Panc1 (cell line): ENCODE measurements around the gene TMEM50A.

Experiments used
- CTCF ChIP-seq: fragments of 450-650 bp; IDR thresholded peaks from 2 replicates; pipeline ENCODE4 v1.5.1; 2017; ENCODE audit warnings: mild to moderate bottlenecking
- POLR2AphosphoS5 ChIP-seq: IDR thresholded peaks from 2 replicates; pipeline ENCODE4 v1.6.1; 2012; ENCODE audit warnings: mild to moderate bottlenecking, low read depth, low read length, moderate library complexity
- SIN3A ChIP-seq: IDR thresholded peaks from 2 replicates; pipeline ENCODE4 v1.6.1; 2012; ENCODE audit warnings: low read depth, mild to moderate bottlenecking, low read length, moderate library complexity, borderline replicate concordance; ENCODE audit not compliant: insufficient read depth
- TF ChIP-seq, protein P1 (sequence below), 2 experiments: IDR thresholded peaks; 2 replicates each; pipeline ENCODE4 v1.6.1; 2011 to 2012; ENCODE audit warnings: low read depth in 2 of 2, control low read depth in 1 of 2, low read length in 1 of 2, mild to moderate bottlenecking in 1 of 2, moderate library complexity in 1 of 2; ENCODE audit not compliant: insufficient read depth in 1 of 2

- no peak for TF ChIP-seq POLR2AphosphoS5
- no peak for TF ChIP-seq CTCF
- no peak for TF ChIP-seq SIN3A
- TF ChIP-seq, protein P1, sequence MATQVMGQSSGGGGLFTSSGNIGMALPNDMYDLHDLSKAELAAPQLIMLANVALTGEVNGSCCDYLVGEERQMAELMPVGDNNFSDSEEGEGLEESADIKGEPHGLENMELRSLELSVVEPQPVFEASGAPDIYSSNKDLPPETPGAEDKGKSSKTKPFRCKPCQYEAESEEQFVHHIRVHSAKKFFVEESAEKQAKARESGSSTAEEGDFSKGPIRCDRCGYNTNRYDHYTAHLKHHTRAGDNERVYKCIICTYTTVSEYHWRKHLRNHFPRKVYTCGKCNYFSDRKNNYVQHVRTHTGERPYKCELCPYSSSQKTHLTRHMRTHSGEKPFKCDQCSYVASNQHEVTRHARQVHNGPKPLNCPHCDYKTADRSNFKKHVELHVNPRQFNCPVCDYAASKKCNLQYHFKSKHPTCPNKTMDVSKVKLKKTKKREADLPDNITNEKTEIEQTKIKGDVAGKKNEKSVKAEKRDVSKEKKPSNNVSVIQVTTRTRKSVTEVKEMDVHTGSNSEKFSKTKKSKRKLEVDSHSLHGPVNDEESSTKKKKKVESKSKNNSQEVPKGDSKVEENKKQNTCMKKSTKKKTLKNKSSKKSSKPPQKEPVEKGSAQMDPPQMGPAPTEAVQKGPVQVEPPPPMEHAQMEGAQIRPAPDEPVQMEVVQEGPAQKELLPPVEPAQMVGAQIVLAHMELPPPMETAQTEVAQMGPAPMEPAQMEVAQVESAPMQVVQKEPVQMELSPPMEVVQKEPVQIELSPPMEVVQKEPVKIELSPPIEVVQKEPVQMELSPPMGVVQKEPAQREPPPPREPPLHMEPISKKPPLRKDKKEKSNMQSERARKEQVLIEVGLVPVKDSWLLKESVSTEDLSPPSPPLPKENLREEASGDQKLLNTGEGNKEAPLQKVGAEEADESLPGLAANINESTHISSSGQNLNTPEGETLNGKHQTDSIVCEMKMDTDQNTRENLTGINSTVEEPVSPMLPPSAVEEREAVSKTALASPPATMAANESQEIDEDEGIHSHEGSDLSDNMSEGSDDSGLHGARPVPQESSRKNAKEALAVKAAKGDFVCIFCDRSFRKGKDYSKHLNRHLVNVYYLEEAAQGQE (IDR thresholded peaks at IDR 0.05; ENCODE audit: insufficient read depth in 1 of 2, low read depth in 2 of 2, low read length in 1 of 2): no peak
Measured at GRCh38 chr1:25355841-25356395, 17.8 kb downstream of the TMEM50A start.
